Uterus (tissue), 2 donors: ENCODE results near the gene MEIOB.

Source experiments
- POLR2A ChIP-seq, 2 donors: fragments of 450-650 bp; IDR thresholded peaks; one replicate each; pipeline ENCODE4 v1.6.1; 2016; ENCODE audit warnings: antibody characterized with exemption in 2 of 2, mild to moderate bottlenecking in 1 of 2, moderate library complexity in 1 of 2
- TF ChIP-seq, protein P1 (sequence below), 4 experiments: fragments of 200-600 bp in 2 of 4; fragments of 450-650 bp in 2 of 4; sonication (generic) in 2 of 4; IDR thresholded peaks; one replicate each; pipeline ENCODE4 v1.5.1; 2016 to 2019; ENCODE audit warnings: antibody characterized with exemption in 4 of 4, mild to moderate bottlenecking in 2 of 4, moderate library complexity in 1 of 4

DNA sequence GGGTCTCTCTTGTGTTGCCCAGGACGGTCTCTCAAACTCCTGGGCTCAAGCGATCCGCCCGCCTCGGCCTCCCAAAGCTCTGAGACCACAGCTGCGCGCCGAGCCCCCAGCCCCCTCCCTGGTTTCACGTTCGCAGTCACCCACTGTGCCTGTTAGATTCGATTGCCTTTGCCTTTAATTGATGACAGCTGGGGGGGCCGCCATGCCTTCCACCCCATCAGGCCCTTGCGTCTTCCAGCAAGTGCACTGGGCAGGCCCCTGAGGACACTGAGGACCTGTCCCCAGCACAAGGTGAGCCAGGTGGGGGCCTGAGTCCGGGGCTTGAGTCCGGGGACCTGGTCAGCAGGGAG is 81.7 kb downstream of the MEIOB start:
- TF ChIP-seq, protein P1, sequence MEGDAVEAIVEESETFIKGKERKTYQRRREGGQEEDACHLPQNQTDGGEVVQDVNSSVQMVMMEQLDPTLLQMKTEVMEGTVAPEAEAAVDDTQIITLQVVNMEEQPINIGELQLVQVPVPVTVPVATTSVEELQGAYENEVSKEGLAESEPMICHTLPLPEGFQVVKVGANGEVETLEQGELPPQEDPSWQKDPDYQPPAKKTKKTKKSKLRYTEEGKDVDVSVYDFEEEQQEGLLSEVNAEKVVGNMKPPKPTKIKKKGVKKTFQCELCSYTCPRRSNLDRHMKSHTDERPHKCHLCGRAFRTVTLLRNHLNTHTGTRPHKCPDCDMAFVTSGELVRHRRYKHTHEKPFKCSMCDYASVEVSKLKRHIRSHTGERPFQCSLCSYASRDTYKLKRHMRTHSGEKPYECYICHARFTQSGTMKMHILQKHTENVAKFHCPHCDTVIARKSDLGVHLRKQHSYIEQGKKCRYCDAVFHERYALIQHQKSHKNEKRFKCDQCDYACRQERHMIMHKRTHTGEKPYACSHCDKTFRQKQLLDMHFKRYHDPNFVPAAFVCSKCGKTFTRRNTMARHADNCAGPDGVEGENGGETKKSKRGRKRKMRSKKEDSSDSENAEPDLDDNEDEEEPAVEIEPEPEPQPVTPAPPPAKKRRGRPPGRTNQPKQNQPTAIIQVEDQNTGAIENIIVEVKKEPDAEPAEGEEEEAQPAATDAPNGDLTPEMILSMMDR (IDR thresholded peaks at IDR 0.05): no peak
- no peak for TF ChIP-seq POLR2A (IDR thresholded peaks at IDR 0.05)
